Glutamatergic neuron (in vitro differentiated cells): Measurements from ENCODE around the gene UBAC1. TPM values are rescaled to one million over a fixed set of nuclear protein-coding genes. Genes with fewer than 3 reads are reported as not detected.

Experiments used
- DNase-seq: peaks from one replicate; pipeline ENCODE4 v3.0.0; 2022
- H3K27ac Mint-ChIP-seq: one replicate; pipeline ENCODE4 v1.8.0; 2020; ENCODE audit warnings: mild to moderate bottlenecking, mixed read lengths, inconsistent platforms; ENCODE audit not compliant: unreplicated experiment
- H3K27me3 Mint-ChIP-seq: one replicate; pipeline ENCODE4 v1.8.0; 2020; ENCODE audit warnings: mild to moderate bottlenecking, moderate library complexity, mixed read lengths, inconsistent platforms; ENCODE audit not compliant: unreplicated experiment
- H3K36me3 Mint-ChIP-seq: one replicate; pipeline ENCODE4 v1.8.0; 2020; ENCODE audit warnings: mild to moderate bottlenecking, mixed read lengths, inconsistent platforms; ENCODE audit not compliant: unreplicated experiment
- H3K4me1 Mint-ChIP-seq: one replicate; pipeline ENCODE4 v1.8.0; 2020; ENCODE audit warnings: mild to moderate bottlenecking, low read depth, mixed read lengths, inconsistent platforms; ENCODE audit not compliant: unreplicated experiment
- H3K4me3 Mint-ChIP-seq: one replicate; pipeline ENCODE4 v1.8.0; 2020; ENCODE audit warnings: mild to moderate bottlenecking, mixed read lengths, inconsistent platforms; ENCODE audit not compliant: unreplicated experiment
- H3K9me3 Mint-ChIP-seq: one replicate; pipeline ENCODE4 v1.8.0; 2020; ENCODE audit warnings: mild to moderate bottlenecking, moderate library complexity, mixed read lengths, inconsistent platforms; ENCODE audit not compliant: unreplicated experiment
- CTCF ChIP-seq: fragments of 200-600 bp; sonication (generic); IDR thresholded peaks from one replicate; pipeline ENCODE4 v1.5.0; 2021; ENCODE audit not compliant: partially characterized antibody, unreplicated experiment
- total RNA-seq: library from RNA; stranded (reverse); fragmentation: NEBNext Ultra II Directional; extraction: Animal tissue kit (Norgen Biotek cat#: 25700); gene quantifications from one replicate; pipeline ENCODE4 v1.2.1, GENCODE V29; 2021; ENCODE audit not compliant: unreplicated experiment

The UBAC1 gene
- total RNA-seq, 1 donor from 2014 or later: 48.4 TPM

- TF ChIP-seq CTCF: no peak
- H3K36me3 Mint-ChIP-seq: no peaks in the 10 kb centered on the region
- H3K27ac Mint-ChIP-seq: peak overlapping the region; percentile 28
- no peak overlapping the region for H3K4me3 Mint-ChIP-seq
- DNase-seq: no peak
- no peaks in the 10 kb centered on the region for H3K27me3 Mint-ChIP-seq
- H3K9me3 Mint-ChIP-seq: peaks cover 2% of the 10 kb centered on the region
- peaks cover 13% of the 10 kb centered on the region for H3K4me1 Mint-ChIP-seq
Measured at GRCh38 chr9:135994501-135995192, 33.5 kb upstream of the UBAC1 start.

GRCh38 chr9:135993765-135994500, 32.8 kb upstream of the UBAC1 start:
- H3K27me3 Mint-ChIP-seq: no peaks in the 10 kb centered on the region
- H3K4me1 Mint-ChIP-seq: peaks cover 13% of the 10 kb centered on the region
- H3K4me3 Mint-ChIP-seq: no peak overlapping the region
- peaks cover 2% of the 10 kb centered on the region for H3K9me3 Mint-ChIP-seq
- no peak for TF ChIP-seq CTCF
- DNase-seq: peak; percentile 52
- no peaks in the 10 kb centered on the region for H3K36me3 Mint-ChIP-seq
- peak overlapping the region; percentile 22 for H3K27ac Mint-ChIP-seq

DNA sequence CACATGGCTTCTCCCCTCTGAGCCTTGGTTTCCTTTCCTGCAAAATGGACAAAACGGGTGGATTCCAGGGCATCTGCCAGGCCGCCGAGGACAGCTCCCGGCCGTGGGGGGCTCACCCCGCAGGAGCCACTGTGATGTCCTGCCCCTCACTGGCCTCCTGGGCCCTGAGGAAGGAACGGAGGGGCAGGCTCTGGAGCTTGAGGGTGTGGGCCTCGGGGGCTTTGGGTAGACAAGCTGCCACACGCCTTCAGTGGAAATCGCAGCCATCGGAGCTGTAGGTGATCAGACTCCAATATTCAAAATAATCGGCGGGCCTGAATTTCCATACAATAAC, 32.2 kb upstream of the UBAC1 start:
- Mint-ChIP-seq H3K9me3 (peaks cover 2% of the 10 kb centered on the region), H3K4me1 (peaks cover 14% of the 10 kb centered on the region), H3K27ac (no peak overlapping the region), H3K4me3 (no peak overlapping the region), H3K27me3 (no peaks in the 10 kb centered on the region), H3K36me3 (no peaks in the 10 kb centered on the region)
- no peak for DNase-seq
- no peak for TF ChIP-seq CTCF

GRCh38 chr9:135992486-135993408, 31.6 kb upstream of the UBAC1 start:
- no peaks in the 10 kb centered on the region for H3K27me3 Mint-ChIP-seq
- peaks cover 16% of the 10 kb centered on the region for H3K4me1 Mint-ChIP-seq
- H3K27ac Mint-ChIP-seq: no peak overlapping the region
- no peak overlapping the region for H3K4me3 Mint-ChIP-seq
- no peak for TF ChIP-seq CTCF
- no peaks in the 10 kb centered on the region for H3K36me3 Mint-ChIP-seq
- peak; percentile 74 for DNase-seq
- peaks cover 2% of the 10 kb centered on the region for H3K9me3 Mint-ChIP-seq
